Measurements from ENCODE around the gene LRRC46.

DNA sequence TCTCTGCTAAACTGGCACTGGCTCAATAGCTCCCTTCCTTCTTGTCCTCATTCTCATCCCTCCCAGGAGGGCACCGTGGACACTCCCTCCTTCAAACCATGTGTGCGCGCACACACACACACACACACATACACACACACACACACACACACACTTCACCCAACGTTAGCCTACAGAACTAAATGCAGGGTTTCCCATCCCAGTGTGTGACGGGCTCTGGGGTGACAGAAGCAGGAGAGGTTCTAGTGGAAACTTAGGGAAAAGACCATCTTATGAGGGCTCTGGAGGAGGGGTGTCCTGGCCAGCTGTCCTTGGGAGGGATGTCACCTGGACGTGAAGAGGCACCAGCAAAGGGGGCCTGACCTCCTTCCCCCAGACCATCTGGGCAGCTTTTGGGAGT lies 29.6 kb upstream of the LRRC46 start:
- no peak for TF ChIP-seq ZC3H10 (CRISPR knock-in tag; IDR thresholded peaks at IDR 0.05)
- TF ChIP-seq ARNTL (CRISPR knock-in tag; IDR thresholded peaks at IDR 0.05; ENCODE audit: borderline replicate concordance, low read depth), result no peak
- no peak for TF ChIP-seq RARB (CRISPR knock-in tag; IDR thresholded peaks at IDR 0.05)
- no peak for TF ChIP-seq POU6F1 (CRISPR knock-in tag; IDR thresholded peaks at IDR 0.05; ENCODE audit: borderline replicate concordance, low read depth)
- TF ChIP-seq ZFP30 (CRISPR knock-in tag; IDR thresholded peaks at IDR 0.05), result no peak
- TF ChIP-seq PPARA (CRISPR knock-in tag; IDR thresholded peaks at IDR 0.05; ENCODE audit: borderline replicate concordance), result no peak
- no peak for TF ChIP-seq ZNF565 (CRISPR knock-in tag; conservative IDR thresholded peaks at IDR 0.05; ENCODE audit: low read depth)
- TF ChIP-seq TCF4 (CRISPR knock-in tag; IDR thresholded peaks at IDR 0.05; ENCODE audit: borderline replicate concordance), result no peak
- TF ChIP-seq ZFP3 (CRISPR knock-in tag; IDR thresholded peaks at IDR 0.05), result no peak
- no peak for TF ChIP-seq PATZ1 (CRISPR knock-in tag; IDR thresholded peaks at IDR 0.05; ENCODE audit: borderline replicate concordance)
